GM23338 (cell line): ENCODE measurements around the gene PHC2. TPM values are rescaled to one million over a fixed set of nuclear protein-coding genes. Genes with fewer than 3 reads are reported as not detected.

Experiments
- ATAC-seq: fragments of 200-7000 bp; cut with Tn5 transposase; 3 replicates; pipeline ENCODE4 v1.9.1; 2020
- DNase-seq: peaks from one replicate; pipeline ENCODE4 v3.0.0-alpha.2; 2015; ENCODE audit warnings: low spot score
- H2AFZ ChIP-seq: fragments of 200-600 bp; sonication (generic); 2 replicates; pipeline ENCODE4 v1.8.0; 2016; ENCODE audit warnings: antibody characterized with exemption, mild to moderate bottlenecking, moderate library complexity
- H3F3A ChIP-seq: fragments of 200-600 bp; sonication (generic); replicated peaks from 2 replicates; pipeline ENCODE4 v1.8.0; 2017; ENCODE audit warnings: antibody characterized with exemption, mixed run types, low read depth
- H3K27ac ChIP-seq: fragments of 200-600 bp; sonication (generic); 2 replicates; pipeline ENCODE4 v1.6.1; 2016; ENCODE audit warnings: low read depth
- H3K27me3 ChIP-seq: fragments of 200-600 bp; sonication (generic); 2 replicates; pipeline ENCODE4 v1.8.0; 2016; ENCODE audit warnings: mild to moderate bottlenecking, mixed run types, moderate library complexity; ENCODE audit not compliant: insufficient read depth
- H3K36me3 ChIP-seq: fragments of 200-600 bp; sonication (generic); 2 replicates; pipeline ENCODE4 v1.8.0; 2016; ENCODE audit warnings: mild to moderate bottlenecking; ENCODE audit not compliant: insufficient read depth
- H3K4me1 ChIP-seq: fragments of 200-600 bp; sonication (generic); 2 replicates; pipeline ENCODE4 v1.8.0; 2016; ENCODE audit warnings: mild to moderate bottlenecking, moderate library complexity; ENCODE audit not compliant: insufficient read depth
- H3K4me2 ChIP-seq: fragments of 200-600 bp; sonication (generic); 2 replicates; pipeline ENCODE4 v1.7.1; 2017; ENCODE audit warnings: mixed run types
- H3K4me3 ChIP-seq: fragments of 200-600 bp; sonication (generic); 2 replicates; pipeline ENCODE4 v1.6.1; 2016; ENCODE audit warnings: mixed run types
- H3K79me2 ChIP-seq: fragments of 200-600 bp; sonication (generic); replicated peaks from 2 replicates; pipeline ENCODE4 v1.8.0; 2017; ENCODE audit warnings: mild to moderate bottlenecking; ENCODE audit not compliant: insufficient read depth
- H3K9me2 ChIP-seq: fragments of 200-600 bp; sonication (generic); 2 replicates; pipeline ENCODE4 v1.8.0; 2017; ENCODE audit not compliant: insufficient read depth
- H4K20me1 ChIP-seq: fragments of 200-600 bp; sonication (generic); replicated peaks from 2 replicates; pipeline ENCODE4 v1.8.0; 2017; ENCODE audit warnings: mild to moderate bottlenecking; ENCODE audit not compliant: insufficient read depth
- H3K27ac Mint-ChIP-seq: 2 replicates; pipeline ENCODE4 v1.8.0; 2020; ENCODE audit warnings: inconsistent platforms, mild to moderate bottlenecking, moderate library complexity, mixed read lengths
- H3K27me3 Mint-ChIP-seq: 3 replicates; pipeline ENCODE4 v1.8.0; 2022; ENCODE audit warnings: low read depth, mild to moderate bottlenecking, moderate library complexity, mixed read lengths, inconsistent platforms; ENCODE audit not compliant: insufficient read depth, poor library complexity
- H3K36me3 Mint-ChIP-seq: 3 replicates; pipeline ENCODE4 v1.8.0; 2021; ENCODE audit warnings: low read depth, mild to moderate bottlenecking, inconsistent platforms, moderate library complexity, mixed read lengths
- H3K4me1 Mint-ChIP-seq: 3 replicates; pipeline ENCODE4 v1.8.0; 2020; ENCODE audit warnings: mild to moderate bottlenecking, inconsistent platforms, mixed read lengths
- H3K4me3 Mint-ChIP-seq: 3 replicates; pipeline ENCODE4 v1.8.0; 2021; ENCODE audit warnings: moderate library complexity, mild to moderate bottlenecking, inconsistent platforms, mixed read lengths
- H3K9me3 Mint-ChIP-seq: 3 replicates; pipeline ENCODE4 v1.8.0; 2020; ENCODE audit warnings: moderate library complexity, mild to moderate bottlenecking, inconsistent platforms, mixed read lengths
- EZH2 ChIP-seq: fragments of 200-600 bp; sonication (generic); IDR thresholded peaks from one replicate; pipeline ENCODE4 v1.8.0; 2017; ENCODE audit warnings: antibody characterized with exemption, mild to moderate bottlenecking, low read depth; ENCODE audit not compliant: unreplicated experiment
- EZH2phosphoT487 ChIP-seq: fragments of 200-600 bp; sonication (generic); IDR thresholded peaks from one replicate; pipeline ENCODE4 v1.8.1; 2018; ENCODE audit warnings: antibody characterized with exemption; ENCODE audit not compliant: unreplicated experiment
- JUNB ChIP-seq: IDR thresholded peaks from one replicate; pipeline ENCODE4 v1.6.1; 2016; ENCODE audit warnings: antibody characterized with exemption; ENCODE audit not compliant: unreplicated experiment
- STAT1 ChIP-seq: IDR thresholded peaks from one replicate; pipeline ENCODE4 v1.6.1; 2016; ENCODE audit warnings: antibody characterized with exemption; ENCODE audit not compliant: unreplicated experiment
- ZNF114 ChIP-seq: fragments of 250-450 bp; sonication (Bioruptor Pico); IDR thresholded peaks from 2 replicates; pipeline ENCODE4 v1.5.0; 2020; ENCODE audit warnings: mild to moderate bottlenecking, moderate library complexity
- polyA plus RNA-seq: library from polyadenylated mRNA; unstranded; fragments of >200 nt; fragmentation: Nextera tagmentation; extraction: Ambion mirVana; gene quantifications from 2 replicates; pipeline ENCODE4 v1.2.1, GENCODE V29; 2016
- total RNA-seq: library from RNA; depleted of rRNA; stranded (reverse); fragments of >200 nt; shearing (Covaris generic); gene quantifications from 2 replicates; pipeline ENCODE4 v1.2.3, GENCODE V29; 2014
- TF ChIP-seq, protein P1 (sequence below): IDR thresholded peaks from one replicate; pipeline ENCODE4 v1.6.1; 2018; ENCODE audit warnings: antibody characterized with exemption; ENCODE audit not compliant: unreplicated experiment
- TF ChIP-seq, protein P2 (sequence below): IDR thresholded peaks from 2 replicates; pipeline ENCODE4 v1.6.1; 2016; ENCODE audit warnings: antibody characterized with exemption
- TF ChIP-seq, protein P3 (sequence below), 2 experiments: fragments of 200-600 bp in 1 of 2; sonication (generic) in 1 of 2; conservative IDR thresholded peaks; 2 replicates each; pipeline versions ENCODE4 v1.5.1 to v1.6.1; 2016 to 2017; ENCODE audit warnings: antibody characterized with exemption in 2 of 2, low read depth in 2 of 2, mild to moderate bottlenecking in 2 of 2, moderate library complexity in 1 of 2

PHC2 gene
- total and polyA plus RNA-seq, 2 experiments from 2014 or later: 1.7 to 7.3 TPM

DNA sequence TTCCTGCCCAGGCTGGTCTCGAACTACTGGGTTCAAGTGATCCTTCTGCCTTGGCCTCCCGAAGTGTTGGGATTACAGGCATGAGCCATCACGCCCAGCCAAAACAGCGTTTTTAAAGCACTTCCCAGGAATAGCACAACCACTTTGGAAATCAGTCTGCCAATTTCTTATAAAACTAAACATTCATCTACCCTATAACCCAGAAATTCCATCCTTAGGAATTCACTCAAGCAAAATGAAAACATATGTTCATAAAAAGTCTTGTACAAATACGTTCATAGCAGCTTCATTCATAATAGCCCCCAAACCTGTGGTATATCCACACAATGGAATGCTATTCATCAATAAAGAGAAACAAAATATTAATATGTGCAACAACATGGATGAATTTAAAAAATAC, 36.1 kb downstream of the PHC2 start (continued):
- TF ChIP-seq, protein P1, sequence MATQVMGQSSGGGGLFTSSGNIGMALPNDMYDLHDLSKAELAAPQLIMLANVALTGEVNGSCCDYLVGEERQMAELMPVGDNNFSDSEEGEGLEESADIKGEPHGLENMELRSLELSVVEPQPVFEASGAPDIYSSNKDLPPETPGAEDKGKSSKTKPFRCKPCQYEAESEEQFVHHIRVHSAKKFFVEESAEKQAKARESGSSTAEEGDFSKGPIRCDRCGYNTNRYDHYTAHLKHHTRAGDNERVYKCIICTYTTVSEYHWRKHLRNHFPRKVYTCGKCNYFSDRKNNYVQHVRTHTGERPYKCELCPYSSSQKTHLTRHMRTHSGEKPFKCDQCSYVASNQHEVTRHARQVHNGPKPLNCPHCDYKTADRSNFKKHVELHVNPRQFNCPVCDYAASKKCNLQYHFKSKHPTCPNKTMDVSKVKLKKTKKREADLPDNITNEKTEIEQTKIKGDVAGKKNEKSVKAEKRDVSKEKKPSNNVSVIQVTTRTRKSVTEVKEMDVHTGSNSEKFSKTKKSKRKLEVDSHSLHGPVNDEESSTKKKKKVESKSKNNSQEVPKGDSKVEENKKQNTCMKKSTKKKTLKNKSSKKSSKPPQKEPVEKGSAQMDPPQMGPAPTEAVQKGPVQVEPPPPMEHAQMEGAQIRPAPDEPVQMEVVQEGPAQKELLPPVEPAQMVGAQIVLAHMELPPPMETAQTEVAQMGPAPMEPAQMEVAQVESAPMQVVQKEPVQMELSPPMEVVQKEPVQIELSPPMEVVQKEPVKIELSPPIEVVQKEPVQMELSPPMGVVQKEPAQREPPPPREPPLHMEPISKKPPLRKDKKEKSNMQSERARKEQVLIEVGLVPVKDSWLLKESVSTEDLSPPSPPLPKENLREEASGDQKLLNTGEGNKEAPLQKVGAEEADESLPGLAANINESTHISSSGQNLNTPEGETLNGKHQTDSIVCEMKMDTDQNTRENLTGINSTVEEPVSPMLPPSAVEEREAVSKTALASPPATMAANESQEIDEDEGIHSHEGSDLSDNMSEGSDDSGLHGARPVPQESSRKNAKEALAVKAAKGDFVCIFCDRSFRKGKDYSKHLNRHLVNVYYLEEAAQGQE: no peak
- TF ChIP-seq, protein P2, sequence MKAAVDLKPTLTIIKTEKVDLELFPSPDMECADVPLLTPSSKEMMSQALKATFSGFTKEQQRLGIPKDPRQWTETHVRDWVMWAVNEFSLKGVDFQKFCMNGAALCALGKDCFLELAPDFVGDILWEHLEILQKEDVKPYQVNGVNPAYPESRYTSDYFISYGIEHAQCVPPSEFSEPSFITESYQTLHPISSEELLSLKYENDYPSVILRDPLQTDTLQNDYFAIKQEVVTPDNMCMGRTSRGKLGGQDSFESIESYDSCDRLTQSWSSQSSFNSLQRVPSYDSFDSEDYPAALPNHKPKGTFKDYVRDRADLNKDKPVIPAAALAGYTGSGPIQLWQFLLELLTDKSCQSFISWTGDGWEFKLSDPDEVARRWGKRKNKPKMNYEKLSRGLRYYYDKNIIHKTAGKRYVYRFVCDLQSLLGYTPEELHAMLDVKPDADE: no peak
- no peak for TF ChIP-seq JUNB

DNA sequence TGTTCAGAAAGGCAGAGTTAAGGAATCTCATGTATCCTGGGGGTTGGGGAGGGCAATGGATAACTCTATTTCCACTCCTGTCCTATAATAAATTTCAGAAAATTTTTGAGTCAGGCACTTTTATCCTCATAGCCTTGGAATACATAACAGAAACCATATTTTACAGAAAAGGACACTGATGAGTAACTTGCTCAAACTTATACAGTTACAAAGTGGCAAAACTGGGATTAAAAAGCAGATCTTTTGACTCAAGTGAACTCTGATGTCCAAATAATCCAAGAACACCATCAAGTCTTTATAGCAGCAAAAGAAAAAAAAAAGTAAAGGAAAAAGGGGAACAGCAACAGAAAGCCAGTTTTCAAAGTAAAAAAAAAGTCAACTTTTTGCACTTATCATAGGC, 36.9 kb downstream of the PHC2 start:
- ATAC-seq (no peak), DNase-seq (no peak)
- no peaks in the 10 kb centered on the region; the same call in 1 of the 2 replicates for H3K9me2 ChIP-seq
- peaks cover 3% of the 10 kb centered on the region; the same call in 1 of the 2 replicates for H3K4me1 ChIP-seq
- H3K27me3 ChIP-seq: no peaks in the 10 kb centered on the region
- Mint-ChIP-seq H3K9me3 (no peaks in the 10 kb centered on the region; the same call in 1 of the 3 replicates), H3K4me1 (peaks cover 24% of the 10 kb centered on the region; the same call in 2 of the 3 replicates), H3K4me3 (no peak overlapping the region), H3K36me3 (no peaks in the 10 kb centered on the region), H3K27ac (no peak overlapping the region), H3K27me3 (peaks cover 1% of the 10 kb centered on the region)
- H3K36me3 ChIP-seq: no peaks in the 10 kb centered on the region
- H2AFZ ChIP-seq: no peak overlapping the region
- H4K20me1 ChIP-seq: no peaks in the 10 kb centered on the region; the same call in 1 of the 2 replicates
- no peak overlapping the region for H3K27ac ChIP-seq
- no peaks in the 10 kb centered on the region for H3F3A ChIP-seq
- H3K4me2 ChIP-seq: no peak overlapping the region
- no peak overlapping the region for H3K4me3 ChIP-seq
- no peaks in the 10 kb centered on the region for H3K79me2 ChIP-seq
- TF ChIP-seq ZNF114 (no peak), EZH2 (no peak), STAT1 (no peak), EZH2phosphoT487 (no peak)
- TF ChIP-seq, protein P1: no peak
- TF ChIP-seq, protein P3, sequence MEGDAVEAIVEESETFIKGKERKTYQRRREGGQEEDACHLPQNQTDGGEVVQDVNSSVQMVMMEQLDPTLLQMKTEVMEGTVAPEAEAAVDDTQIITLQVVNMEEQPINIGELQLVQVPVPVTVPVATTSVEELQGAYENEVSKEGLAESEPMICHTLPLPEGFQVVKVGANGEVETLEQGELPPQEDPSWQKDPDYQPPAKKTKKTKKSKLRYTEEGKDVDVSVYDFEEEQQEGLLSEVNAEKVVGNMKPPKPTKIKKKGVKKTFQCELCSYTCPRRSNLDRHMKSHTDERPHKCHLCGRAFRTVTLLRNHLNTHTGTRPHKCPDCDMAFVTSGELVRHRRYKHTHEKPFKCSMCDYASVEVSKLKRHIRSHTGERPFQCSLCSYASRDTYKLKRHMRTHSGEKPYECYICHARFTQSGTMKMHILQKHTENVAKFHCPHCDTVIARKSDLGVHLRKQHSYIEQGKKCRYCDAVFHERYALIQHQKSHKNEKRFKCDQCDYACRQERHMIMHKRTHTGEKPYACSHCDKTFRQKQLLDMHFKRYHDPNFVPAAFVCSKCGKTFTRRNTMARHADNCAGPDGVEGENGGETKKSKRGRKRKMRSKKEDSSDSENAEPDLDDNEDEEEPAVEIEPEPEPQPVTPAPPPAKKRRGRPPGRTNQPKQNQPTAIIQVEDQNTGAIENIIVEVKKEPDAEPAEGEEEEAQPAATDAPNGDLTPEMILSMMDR (conservative IDR thresholded peaks at IDR 0.05; ENCODE audit: low read depth in 2 of 2): no peak
